Measurements from ENCODE around the gene SEMA3B. TPM values are rescaled to one million over a fixed set of nuclear protein-coding genes. Genes with fewer than 3 reads are reported as not detected.
"Not testable (repeated sequence)": the region's sequence is repeated elsewhere in the genome, so short reads cannot be mapped to it uniquely, and the experiment has no call there.

SEMA3B gene
- total RNA-seq, 3 donors from 2014 or later, result 0.35 to 0.55 (median 0.52) TPM

DNA sequence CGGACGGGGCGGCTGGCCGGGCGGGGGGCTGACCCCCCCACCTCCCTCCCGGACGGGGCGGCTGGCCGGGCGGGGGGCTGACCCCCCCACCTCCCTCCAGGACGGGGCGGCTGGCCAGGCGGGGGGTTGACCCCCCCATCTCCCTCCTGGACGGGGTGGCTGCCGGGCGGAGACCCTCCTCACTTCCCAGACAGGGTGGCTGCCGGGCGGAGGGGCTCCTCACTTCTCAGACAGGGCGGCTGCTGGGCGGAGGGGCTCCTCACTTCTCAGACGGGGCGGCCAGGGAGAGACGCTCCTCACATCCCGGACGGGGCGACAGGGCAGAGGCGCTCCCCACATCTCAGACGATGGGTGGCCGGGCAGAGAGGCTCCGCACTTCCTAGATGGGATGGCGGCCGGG lies 43.1 kb downstream of the SEMA3B start:
- not testable (repeated sequence) for H3K36me3 Mint-ChIP-seq (ENCODE audit: insufficient read depth); H3K9me3 Mint-ChIP-seq; H3K27me3 Mint-ChIP-seq (ENCODE audit: low read depth); DNase-seq; H3K4me3 Mint-ChIP-seq; ATAC-seq
- peaks cover 12% of the 10 kb centered on the region for H3K4me1 Mint-ChIP-seq (ENCODE audit: low read depth)

DNA sequence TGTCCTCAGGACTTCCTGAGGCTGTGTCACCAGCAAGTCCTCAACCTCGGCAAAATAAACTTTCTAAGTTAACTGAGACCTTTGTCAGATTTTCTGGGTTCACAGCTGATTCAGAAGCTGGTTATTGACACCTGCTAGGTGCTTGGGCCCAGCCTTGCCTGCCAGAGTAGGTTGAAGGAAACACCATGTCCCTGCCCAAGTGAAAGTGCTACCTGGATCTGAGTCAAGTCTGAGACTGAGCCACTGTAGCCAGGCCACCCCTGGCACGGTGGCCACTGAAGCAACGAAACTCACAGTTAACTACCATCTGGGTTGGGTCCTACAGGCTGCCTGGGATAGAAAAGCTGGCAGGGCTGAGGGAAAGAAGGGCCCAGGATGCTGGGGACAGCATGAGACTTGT lies 45.4 kb downstream of the SEMA3B start:
- Mint-ChIP-seq H3K4me1 (ENCODE audit: low read depth) (peaks cover 24% of the 10 kb centered on the region), H3K4me3 (no peak overlapping the region), H3K36me3 (ENCODE audit: insufficient read depth) (peaks cover 1% of the 10 kb centered on the region), H3K9me3 (no peaks in the 10 kb centered on the region), H3K27me3 (ENCODE audit: low read depth) (no peaks in the 10 kb centered on the region)
- no peak for DNase-seq
- no peak for ATAC-seq

DNA sequence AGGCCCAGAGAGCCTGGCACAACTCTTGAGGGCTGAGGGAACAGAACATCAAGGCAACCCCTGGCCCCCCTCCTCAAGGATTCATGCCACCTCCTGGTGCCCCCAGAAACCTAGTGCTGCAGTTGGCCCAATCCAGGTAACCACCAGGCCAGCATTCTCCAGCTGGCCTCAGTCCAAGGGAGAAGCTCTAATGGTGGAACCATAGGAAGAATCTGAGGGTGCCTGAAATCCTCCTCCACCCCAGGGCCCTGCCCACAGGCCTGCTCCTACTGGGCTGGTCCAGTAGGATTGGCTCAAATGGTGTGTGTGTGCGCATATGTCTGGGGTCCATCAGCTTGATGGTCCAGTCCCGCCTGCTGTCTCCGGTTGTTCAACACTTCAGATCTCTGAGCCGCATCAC lies 45.9 kb downstream of the SEMA3B start:
- Mint-ChIP-seq H3K27me3 (ENCODE audit: low read depth) (no peaks in the 10 kb centered on the region), H3K4me1 (ENCODE audit: low read depth) (peaks cover 28% of the 10 kb centered on the region)
- no peak for ATAC-seq

DNA sequence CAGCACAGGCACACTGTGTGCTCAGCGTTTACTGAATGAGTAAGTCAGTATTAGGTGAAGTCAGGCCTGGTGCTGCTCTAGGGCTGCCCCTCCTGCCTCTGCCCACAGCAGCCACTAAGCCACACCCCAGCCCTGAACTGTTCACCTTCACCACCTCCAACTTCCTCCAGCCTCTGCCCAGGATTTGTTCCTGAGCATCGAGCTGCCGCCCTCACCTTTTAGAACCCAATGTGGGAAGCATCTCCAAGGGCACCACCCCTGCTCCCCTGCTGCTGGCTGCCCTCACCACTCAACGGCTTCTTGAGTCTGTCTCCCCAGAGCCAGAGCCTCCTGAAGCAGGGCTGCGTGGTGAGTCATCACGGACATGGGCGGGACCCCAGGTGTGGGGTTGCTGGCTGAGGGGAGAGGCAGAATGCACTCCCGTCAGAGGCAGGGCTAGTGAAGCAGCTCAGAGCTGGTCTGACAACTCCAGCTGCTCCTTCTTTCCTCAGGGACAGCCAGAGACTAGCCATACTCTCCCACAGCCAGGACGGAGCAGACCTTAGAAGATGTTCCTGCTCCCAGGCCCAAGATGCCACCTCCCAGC lies 47.8 kb downstream of the SEMA3B start:
- peak; percentile 70 for DNase-seq
- H3K36me3 Mint-ChIP-seq (ENCODE audit: insufficient read depth), result peaks cover 1% of the 10 kb centered on the region
- H3K4me3 Mint-ChIP-seq, result peak overlapping the region; percentile 28
- H3K27me3 Mint-ChIP-seq (ENCODE audit: low read depth), result no peaks in the 10 kb centered on the region
- peaks cover 37% of the 10 kb centered on the region for H3K4me1 Mint-ChIP-seq (ENCODE audit: low read depth)
- peak; percentile 13 to 27 for ATAC-seq
- H3K9me3 Mint-ChIP-seq, result no peaks in the 10 kb centered on the region

More for the DNA sequence above, 45.9 kb downstream of the SEMA3B start:
- H3K4me3 Mint-ChIP-seq, result no peak overlapping the region
- no peaks in the 10 kb centered on the region for H3K9me3 Mint-ChIP-seq
- no peak for DNase-seq
- peaks cover 1% of the 10 kb centered on the region for H3K36me3 Mint-ChIP-seq (ENCODE audit: insufficient read depth)

DNA sequence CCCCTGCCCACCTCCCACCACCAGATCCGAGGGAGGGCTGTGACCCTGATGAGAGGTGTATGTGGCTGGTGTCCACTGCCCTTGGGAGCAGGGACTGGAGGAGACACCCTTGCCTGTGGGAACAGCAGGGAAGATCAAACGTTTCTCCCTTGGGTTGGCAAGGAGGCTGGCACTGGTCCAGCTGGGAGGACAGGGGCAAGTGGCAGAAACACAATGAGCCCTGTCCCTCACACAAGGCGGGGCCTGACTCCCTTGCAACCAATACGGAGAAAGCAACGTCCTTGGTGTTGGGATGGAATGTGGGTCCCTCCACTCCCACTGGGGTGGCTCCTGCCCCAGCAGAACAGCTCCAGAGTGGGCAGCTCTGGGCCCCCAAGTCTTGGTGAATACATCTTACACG lies 48.4 kb downstream of the SEMA3B start:
- Mint-ChIP-seq H3K27me3 (ENCODE audit: low read depth) (no peaks in the 10 kb centered on the region), H3K9me3 (no peaks in the 10 kb centered on the region), H3K4me1 (ENCODE audit: low read depth) (peaks cover 37% of the 10 kb centered on the region), H3K36me3 (ENCODE audit: insufficient read depth) (peaks cover 1% of the 10 kb centered on the region), H3K4me3 (no peak overlapping the region)
- ATAC-seq (no peak), DNase-seq (no peak)

GRCh38 chr3:50318163-50318562 lies 49.2 kb downstream of the SEMA3B start:
- H3K4me3 Mint-ChIP-seq, result no peak overlapping the region
- peaks cover 37% of the 10 kb centered on the region for H3K4me1 Mint-ChIP-seq (ENCODE audit: low read depth)
- no peaks in the 10 kb centered on the region for H3K27me3 Mint-ChIP-seq (ENCODE audit: low read depth)

DNA sequence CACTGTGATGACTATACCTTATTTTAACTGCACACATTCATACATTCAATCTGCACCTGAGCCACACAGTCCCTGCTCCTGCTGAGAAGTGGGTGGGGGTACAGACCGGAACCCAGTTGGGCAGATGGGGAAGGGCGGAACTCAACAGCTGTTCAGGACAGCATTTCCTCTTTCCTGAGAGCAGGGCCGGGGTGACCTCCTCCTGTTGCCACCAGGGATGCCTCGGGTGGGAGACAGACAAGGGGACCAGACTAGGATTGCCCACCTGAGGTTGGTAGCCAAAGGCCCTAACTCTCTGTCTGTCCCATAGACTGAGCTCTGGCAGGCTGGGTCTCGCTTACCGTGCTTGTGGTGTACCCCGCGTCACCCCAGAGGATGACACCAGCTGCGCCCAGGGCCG lies 49.7 kb downstream of the SEMA3B start:
- Mint-ChIP-seq H3K27me3 (ENCODE audit: low read depth) (no peaks in the 10 kb centered on the region), H3K36me3 (ENCODE audit: insufficient read depth) (peaks cover 1% of the 10 kb centered on the region), H3K4me3 (no peak overlapping the region), H3K4me1 (ENCODE audit: low read depth) (peaks cover 37% of the 10 kb centered on the region), H3K9me3 (no peaks in the 10 kb centered on the region)
- ATAC-seq (no peak), DNase-seq (no peak)

More at GRCh38 chr3:50318163-50318562, 49.2 kb downstream of the SEMA3B start:
- H3K9me3 Mint-ChIP-seq, result no peaks in the 10 kb centered on the region
- DNase-seq, result no peak
- no peak for ATAC-seq
- peaks cover 1% of the 10 kb centered on the region for H3K36me3 Mint-ChIP-seq (ENCODE audit: insufficient read depth)

DNA sequence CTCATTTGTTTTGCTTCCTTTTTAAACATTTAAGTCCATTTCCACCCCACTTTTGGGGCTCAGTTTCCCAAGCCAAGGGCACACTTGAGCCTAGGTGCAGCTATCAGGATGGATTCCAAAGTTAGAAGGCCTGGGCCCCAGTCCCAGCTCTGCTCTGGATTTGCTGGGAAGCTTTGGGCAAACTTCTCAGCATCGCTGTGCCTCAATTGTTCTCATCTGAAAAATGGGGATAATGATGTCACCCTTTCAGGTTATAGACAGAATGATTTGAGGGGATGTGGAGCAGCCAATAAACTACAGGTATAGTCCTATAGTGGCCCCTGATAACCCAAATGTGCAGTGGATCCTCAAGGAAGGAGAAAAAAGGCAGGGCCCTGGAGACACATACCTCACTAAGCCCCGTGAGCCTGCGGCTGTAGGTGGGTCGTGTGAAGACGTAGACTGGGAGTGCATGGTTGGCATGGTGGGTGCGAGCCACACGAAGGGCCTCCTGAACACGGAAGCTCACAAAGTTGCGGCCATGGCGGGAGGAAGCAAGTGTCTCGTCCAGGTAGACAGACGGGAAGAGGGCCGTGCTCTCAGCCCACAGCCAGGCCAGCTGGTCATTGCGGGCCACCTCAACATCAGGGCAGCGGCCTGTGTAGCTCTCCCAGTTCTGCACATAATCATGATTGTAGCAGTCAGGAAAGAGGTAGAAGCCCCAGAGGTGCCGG lies 50.4 kb downstream of the SEMA3B start:
- H3K4me1 Mint-ChIP-seq (ENCODE audit: low read depth), result peaks cover 37% of the 10 kb centered on the region
- ATAC-seq (no peak), DNase-seq (no peak)
- H3K4me3 Mint-ChIP-seq, result peak overlapping the region; percentile 89
- H3K9me3 Mint-ChIP-seq, result no peaks in the 10 kb centered on the region
- H3K27me3 Mint-ChIP-seq (ENCODE audit: low read depth), result no peaks in the 10 kb centered on the region
- no peaks in the 10 kb centered on the region for H3K36me3 Mint-ChIP-seq (ENCODE audit: insufficient read depth)

GRCh38 chr3:50319894-50320625 lies 51.1 kb downstream of the SEMA3B start:
- H3K4me1 Mint-ChIP-seq (ENCODE audit: low read depth), result peaks cover 43% of the 10 kb centered on the region
- no peaks in the 10 kb centered on the region for H3K36me3 Mint-ChIP-seq (ENCODE audit: insufficient read depth)
- H3K4me3 Mint-ChIP-seq, result peak overlapping the region; percentile 89
- DNase-seq (no peak), ATAC-seq (no peak)
- no peaks in the 10 kb centered on the region for H3K27me3 Mint-ChIP-seq (ENCODE audit: low read depth)
- no peaks in the 10 kb centered on the region for H3K9me3 Mint-ChIP-seq

DNA sequence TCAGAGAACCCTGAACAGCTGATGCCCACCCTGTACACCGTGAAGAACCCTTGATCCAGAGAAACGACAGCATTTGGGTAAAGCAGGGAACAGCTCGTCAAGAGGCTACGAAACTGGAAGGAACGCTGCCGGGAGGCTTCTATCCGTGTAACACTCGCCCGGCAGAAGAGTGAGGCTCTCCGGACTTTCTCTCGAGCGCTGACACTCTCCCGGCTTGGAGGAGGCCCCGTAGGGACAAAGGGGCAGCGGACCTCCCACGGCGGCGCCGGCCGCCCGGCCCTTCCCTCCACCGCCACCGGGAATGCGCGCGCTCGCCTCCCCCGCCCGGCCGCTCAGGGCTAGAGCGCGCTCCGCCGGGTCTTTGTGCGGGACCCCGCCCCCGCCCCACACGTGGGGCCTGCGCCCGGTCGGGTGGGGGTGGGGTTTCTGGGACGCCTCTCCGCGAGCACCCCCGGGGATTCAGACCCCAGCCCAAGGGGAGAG lies 51.9 kb downstream of the SEMA3B start:
- Mint-ChIP-seq H3K36me3 (ENCODE audit: insufficient read depth) (peaks cover 3% of the 10 kb centered on the region), H3K27me3 (ENCODE audit: low read depth) (no peaks in the 10 kb centered on the region), H3K4me1 (ENCODE audit: low read depth) (peaks cover 41% of the 10 kb centered on the region), H3K4me3 (peak overlapping the region; percentile 89), H3K9me3 (no peaks in the 10 kb centered on the region)
- peak; percentile 60 to 67 for ATAC-seq
- DNase-seq, result peak; percentile 55

DNA sequence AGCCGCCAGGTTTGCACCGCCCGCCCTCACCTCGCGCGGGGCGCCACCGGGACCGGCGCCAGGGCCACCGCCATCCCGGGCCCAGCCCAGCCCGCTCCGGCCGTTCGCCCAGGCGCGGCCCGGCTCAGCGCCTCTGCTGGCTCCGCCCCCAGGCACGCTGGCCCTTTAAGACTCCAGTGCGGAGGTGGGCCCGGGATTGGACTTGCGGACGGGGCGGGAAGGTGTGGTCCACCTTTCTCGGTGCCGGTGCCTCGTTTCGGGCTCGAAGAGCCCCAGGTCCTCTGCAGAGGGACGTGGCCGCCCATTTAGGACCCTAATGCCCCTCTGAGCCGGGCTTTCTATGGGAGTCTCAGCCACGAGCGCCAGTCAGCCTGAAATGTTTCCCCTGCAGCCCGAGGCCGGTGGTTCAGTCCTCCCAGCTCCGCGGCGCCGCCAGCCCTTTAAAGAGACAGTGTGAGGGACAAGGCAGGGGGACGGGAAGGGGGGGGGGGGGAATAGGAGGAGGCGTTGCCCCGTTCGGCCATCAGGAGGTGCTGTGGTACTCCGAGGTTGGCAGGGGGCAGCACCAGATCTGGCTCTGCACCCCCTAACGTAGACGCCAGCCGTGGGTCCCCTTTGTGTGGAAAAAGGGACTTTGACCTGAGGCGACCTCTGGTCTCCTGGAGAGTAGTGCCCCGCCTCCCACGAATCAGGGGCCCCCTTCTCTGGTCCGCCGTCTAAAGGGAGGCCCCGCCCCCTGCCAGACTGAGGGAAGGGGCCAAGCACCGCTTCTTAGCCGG lies 52.6 kb downstream of the SEMA3B start:
- H3K4me1 Mint-ChIP-seq (ENCODE audit: low read depth), result peaks cover 39% of the 10 kb centered on the region
- peak; percentile 85 to 86 for ATAC-seq

DNA sequence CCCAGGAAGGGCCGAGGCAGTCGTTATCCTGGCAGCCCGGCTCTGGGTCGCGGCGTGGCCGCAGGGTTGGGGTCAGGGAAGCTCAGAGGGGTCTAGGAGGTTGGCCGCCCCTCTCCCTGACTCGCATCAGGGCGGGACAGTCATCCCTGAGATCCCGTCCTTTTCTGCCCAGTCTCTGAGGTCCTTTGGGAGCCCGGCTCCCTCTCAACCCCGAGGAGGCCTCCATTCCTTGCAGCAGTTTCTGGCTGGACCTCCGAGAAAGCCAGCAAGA lies 53.1 kb downstream of the SEMA3B start:
- H3K4me3 Mint-ChIP-seq, result no peak overlapping the region
- ATAC-seq (no peak), DNase-seq (no peak)
- peaks cover 38% of the 10 kb centered on the region for H3K4me1 Mint-ChIP-seq (ENCODE audit: low read depth)
- H3K9me3 Mint-ChIP-seq, result no peaks in the 10 kb centered on the region
- peaks cover 3% of the 10 kb centered on the region for H3K36me3 Mint-ChIP-seq (ENCODE audit: insufficient read depth)
- no peaks in the 10 kb centered on the region for H3K27me3 Mint-ChIP-seq (ENCODE audit: low read depth)

More for the DNA sequence above, 52.6 kb downstream of the SEMA3B start:
- Mint-ChIP-seq H3K4me3 (peak overlapping the region; percentile 82), H3K27me3 (ENCODE audit: low read depth) (no peaks in the 10 kb centered on the region), H3K36me3 (ENCODE audit: insufficient read depth) (peaks cover 3% of the 10 kb centered on the region), H3K9me3 (no peaks in the 10 kb centered on the region)
- DNase-seq, result peak; percentile 70

- DNase-seq (no peak), ATAC-seq (no peak)
- peak within 1 kb of the TSS; percentile 82 for H3K4me3 Mint-ChIP-seq
- peaks cover 3% of the 10 kb centered on the region for H3K36me3 Mint-ChIP-seq (ENCODE audit: insufficient read depth)
- H3K27me3 Mint-ChIP-seq (ENCODE audit: low read depth), result no peaks in the 10 kb centered on the region
- H3K9me3 Mint-ChIP-seq, result no peaks in the 10 kb centered on the region
- H3K4me1 Mint-ChIP-seq (ENCODE audit: low read depth), result peaks cover 38% of the 10 kb centered on the region
Observed at GRCh38 chr3:50322386-50323091, 53.6 kb downstream of the SEMA3B start, which contains the start of gene HYAL2. HYAL2 (minus strand) TSS chr3:50322745; CDS start chr3:50320489, 2,256 bp downstream.

Measured in activated T-cell treated with anti-CD3 and anti-CD28 coated beads, Interleukin-2, amount 50 U/mL, for 4 hours (primary cell).